Stimulated activated CD8-positive, alpha-beta memory T cell treated with anti-CD3 and anti-CD28 coated beads, Interleukin-15, amount 100 ng/mL, for 48 hours (primary cell): ENCODE data around the gene PRKCB.

Experiments used
- DNase-seq, 2 donors: peaks; one replicate each; pipeline ENCODE4 v3.0.0-alpha.2; 2020; ENCODE audit warnings: low read depth in 2 of 2

The PRKCB gene

DNA sequence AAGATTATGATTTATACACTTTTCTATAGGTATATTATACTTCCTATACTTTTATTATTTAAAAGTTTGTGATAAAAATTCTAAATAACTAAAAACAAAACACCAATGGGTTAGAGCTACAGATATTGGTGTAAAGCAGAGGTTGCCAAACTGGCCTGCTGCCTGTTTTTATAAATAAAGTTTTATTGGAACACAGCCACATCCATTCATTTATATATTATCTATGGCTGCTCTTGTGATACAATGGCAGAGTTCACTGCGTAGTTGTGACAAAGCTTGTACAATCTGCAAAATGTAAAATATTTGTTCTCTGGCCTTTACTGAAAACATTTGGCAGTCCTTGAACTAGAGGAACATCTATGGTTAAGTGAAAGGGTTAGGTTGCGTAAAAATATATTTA lies 208.7 kb downstream of the PRKCB start:
- no peak for DNase-seq

- DNase-seq, result no peak
These were observed 209.9 kb downstream of the PRKCB start for GRCh38 chr16:24045641-24046040.

DNA sequence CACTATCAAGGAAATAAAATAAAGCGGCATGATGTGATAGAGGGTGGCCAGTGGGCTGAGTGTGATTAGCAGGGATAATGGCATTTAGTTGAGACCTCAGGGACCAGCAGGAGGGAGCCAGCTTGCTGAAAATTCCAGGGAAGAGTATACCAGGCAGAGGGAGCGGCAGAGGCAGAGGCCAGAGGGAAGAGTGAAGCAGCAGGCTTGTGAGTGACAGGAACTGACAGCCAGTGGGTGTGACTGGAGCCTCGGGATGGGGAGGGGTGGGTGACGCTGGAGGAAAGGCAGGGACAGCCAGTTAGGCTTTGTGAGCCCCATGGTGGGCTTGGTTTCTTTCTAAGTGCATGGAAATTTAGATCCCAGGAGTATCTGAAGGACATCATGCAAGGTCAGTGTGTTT lies 210.7 kb downstream of the PRKCB start:
- no peak for DNase-seq

- no peak for DNase-seq
These were observed 213.3 kb downstream of the PRKCB start for GRCh38 chr16:24049113-24049512.

- no peak for DNase-seq
These were observed 215.3 kb downstream of the PRKCB start for GRCh38 chr16:24051125-24051524.

- DNase-seq, result no peak
These were observed 216.7 kb downstream of the PRKCB start for GRCh38 chr16:24052329-24053098.

DNA sequence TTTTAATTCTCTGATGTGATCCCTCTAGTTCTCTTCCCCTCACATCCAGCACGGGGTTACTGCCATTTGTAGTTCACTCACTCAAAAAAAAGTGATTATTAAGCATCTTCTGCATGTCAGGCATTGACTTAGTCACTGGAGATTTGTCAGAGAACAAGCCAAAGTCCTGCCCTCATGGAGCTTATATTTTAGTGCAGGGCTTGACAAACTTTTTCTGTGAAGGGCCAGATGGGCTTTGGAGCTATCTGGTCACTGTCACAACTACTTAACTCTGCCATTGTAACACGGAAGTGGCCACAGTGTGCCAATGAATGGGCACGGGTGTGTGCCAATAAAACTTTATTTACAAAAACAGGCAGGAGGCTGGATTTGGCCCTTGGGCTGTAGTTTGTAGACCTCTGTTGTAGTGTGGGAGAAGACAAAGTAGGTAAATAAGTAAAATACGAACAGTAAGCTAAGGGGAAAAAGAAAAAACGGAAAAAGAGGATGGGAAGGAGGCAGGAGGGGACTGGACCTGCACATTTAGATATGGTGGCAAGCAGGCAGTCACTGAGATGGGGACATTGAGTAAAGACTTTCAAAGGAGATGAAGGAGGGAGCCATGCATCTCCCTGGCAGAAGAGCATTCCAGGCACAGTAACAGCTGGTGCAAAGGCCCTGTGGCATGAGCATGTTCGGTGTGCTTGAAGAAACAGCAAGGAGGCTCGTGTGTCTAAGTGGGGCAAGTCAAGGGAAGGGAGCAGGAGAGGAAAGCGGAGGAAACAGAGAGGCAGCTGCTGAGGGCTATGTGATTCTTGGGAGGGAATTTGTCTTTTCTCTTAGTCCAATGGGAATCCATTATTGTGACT lies 217.5 kb downstream of the PRKCB start:
- DNase-seq, result no peak

- DNase-seq, result no peak
These were observed 219.1 kb downstream of the PRKCB start for GRCh38 chr16:24054741-24055491.

DNA sequence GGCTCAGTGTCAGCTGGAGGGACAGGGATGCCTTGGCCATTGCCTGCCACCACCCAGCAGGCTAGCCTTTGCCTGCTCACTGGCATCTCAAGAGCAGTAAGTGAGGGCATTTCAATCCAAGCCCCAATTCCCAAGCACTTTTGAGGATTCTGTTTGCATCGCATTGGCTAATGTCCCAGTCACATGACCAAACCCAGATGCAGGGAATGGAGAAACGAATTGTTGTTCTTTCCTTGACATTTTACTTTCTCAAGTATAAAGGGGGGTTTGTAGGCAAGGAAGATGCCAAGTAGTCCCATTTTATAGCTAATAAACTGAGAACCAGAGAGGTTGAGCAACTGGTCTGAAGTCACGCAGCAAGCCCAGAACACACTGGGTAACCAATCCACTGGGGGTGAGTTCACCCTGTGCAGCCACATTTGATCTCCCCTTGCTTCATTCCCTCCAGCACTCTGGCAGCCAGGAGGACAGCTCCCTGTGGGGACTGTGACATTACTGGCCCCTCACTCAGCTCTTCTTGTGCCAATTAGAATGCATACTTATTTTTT lies 226.6 kb downstream of the PRKCB start:
- DNase-seq, result no peak

GRCh38 chr16:24069036-24069590 lies 233.3 kb downstream of the PRKCB start:
- DNase-seq, result no peak

- no peak for DNase-seq
These were observed 235.1 kb downstream of the PRKCB start for GRCh38 chr16:24070851-24071250.

- no peak for DNase-seq
These were observed 236.0 kb downstream of the PRKCB start for GRCh38 chr16:24071666-24072360.

GRCh38 chr16:24073321-24073720 lies 237.5 kb downstream of the PRKCB start:
- no peak for DNase-seq

- DNase-seq, result no peak
These were observed 238.8 kb downstream of the PRKCB start for GRCh38 chr16:24074574-24074973.

DNA sequence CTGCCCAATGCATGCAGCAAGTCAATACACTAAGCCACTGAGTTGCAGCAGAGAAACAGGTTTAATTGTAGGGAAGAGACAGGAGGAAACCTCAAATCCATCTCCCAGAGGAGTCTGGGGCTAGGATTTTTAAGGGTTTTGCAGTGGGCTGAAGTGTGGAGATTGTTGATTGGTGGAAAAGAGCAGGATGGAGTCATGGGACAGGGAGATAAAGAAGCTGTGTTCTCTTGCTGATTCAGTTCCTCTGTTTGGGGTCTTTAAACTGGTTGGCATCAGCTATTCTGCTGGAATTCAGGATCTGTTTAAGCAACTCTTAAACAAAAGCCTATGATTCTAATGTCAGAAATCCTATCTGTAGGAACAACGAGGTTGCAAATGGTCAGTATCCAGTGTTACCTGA lies 239.5 kb downstream of the PRKCB start:
- DNase-seq, result no peak

- DNase-seq, result peak; percentile 14 to 21
These were observed 240.3 kb downstream of the PRKCB start for GRCh38 chr16:24075931-24076716.

DNA sequence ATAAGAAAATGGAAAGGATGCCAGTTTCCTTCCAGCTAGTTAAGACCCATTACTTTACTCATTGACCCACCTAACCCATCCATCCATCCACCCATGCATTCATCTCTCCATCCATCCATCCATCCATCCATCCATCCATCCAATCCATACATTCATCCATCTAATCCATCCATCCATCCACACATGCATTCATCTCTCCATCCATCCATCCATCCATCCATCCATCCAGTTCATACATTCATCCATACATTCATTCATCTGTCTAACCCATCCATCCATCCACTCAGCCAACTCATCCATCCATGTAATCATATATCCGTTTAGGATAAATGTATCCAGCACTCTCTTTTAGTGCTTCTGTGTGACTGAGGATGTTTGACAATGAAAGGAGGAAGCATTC lies 241.5 kb downstream of the PRKCB start:
- DNase-seq, result no peak

DNA sequence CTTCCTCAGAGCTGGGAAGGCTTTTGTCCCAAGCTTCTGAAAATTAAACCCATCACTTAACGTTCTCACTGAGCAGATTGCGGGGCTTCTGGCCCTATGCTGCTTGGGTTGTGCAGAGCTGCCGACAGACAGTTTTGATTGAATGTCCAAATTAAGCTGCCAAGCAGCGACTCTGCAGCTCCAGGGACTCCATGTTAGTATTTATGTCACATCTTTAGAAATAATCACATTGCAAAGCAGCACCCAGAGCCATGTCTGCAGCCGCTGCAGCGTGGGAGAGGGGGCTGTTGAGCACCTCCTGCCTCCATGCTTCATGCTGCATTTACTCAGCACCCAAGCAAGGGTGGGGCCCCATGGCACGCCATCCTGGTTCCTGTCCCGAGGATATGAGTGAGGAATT lies 242.2 kb downstream of the PRKCB start:
- DNase-seq, result no peak

GRCh38 chr16:24085666-24086065 lies 249.9 kb downstream of the PRKCB start:
- no peak for DNase-seq

DNA sequence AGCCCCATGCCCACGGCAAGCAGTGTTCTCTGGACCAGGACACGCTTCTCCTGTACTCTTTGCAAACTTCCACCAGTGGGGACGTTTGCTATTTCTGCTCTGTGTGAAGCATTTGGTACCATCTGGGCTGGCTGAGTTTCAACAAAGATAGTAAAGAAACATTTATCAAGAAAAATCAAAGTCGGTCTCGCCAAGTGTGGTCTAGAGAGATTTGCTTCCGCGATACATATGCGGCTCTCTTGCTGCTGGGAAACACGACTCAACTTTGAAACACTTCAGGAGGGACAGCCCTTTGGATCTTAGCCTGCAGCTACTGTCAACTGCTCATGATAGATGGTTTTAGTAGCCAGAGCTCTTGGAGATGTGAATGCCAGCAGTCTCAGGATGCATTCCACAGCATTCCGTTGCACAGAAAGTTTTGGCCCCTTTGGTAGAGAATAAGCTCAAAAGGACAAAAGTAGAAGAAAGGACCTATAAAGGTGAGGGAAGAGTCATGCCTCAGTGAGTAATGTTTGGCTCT lies 252.2 kb downstream of the PRKCB start:
- no peak for DNase-seq
